ENCODE data around the gene RCN2.

DNA sequence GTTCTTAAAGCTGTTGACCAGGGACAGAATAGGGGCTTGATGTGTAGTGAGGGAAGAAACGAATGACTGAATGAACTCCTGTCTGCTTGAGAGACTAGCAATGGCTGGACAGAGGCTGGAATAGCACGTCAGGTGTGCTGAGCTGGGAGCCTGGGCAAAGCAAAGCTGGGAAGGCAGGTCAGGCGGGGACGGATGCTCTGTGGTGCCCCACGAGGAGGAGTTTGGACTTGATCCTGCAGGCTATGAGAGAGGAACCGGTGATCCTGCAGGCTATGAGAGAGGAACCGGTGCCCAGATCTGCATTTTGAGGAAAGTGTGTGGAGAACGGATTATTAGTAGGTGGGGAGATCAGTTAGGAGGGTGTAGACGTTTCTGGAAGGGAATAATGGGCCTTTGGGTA lies 32.0 kb downstream of the RCN2 start:
- TF ChIP-seq SIN3A (IDR thresholded peaks at IDR 0.05; ENCODE audit: borderline replicate concordance, insufficient read depth, low read length) (no peak), POLR2AphosphoS5 (IDR thresholded peaks at IDR 0.05; ENCODE audit: low read depth, low read length) (no peak), TAF1 (IDR thresholded peaks at IDR 0.05; ENCODE audit: borderline replicate concordance, insufficient read depth, low read length) (no peak)

Measured in PFSK-1 (cell line).